Ascending aorta (tissue), 2 donors: ENCODE data around the gene MAP6. TPM values are rescaled to one million over a fixed set of nuclear protein-coding genes. Genes with fewer than 3 reads are reported as not detected.

Experiments
- DNase-seq, 2 donors: peaks; one replicate each; pipeline ENCODE4 v3.0.0-alpha.2; 2019; ENCODE audit warnings: low spot score in 2 of 2
- H3K27ac ChIP-seq, 2 donors: fragments of 200-600 bp; sonication (generic); one replicate each; pipeline ENCODE4 v1.5.1; 2016 to 2017; ENCODE audit warnings: mild to moderate bottlenecking in 1 of 2
- H3K27me3 ChIP-seq: fragments of 200-600 bp; sonication (generic); one replicate; pipeline ENCODE4 v1.5.1; 2017
- H3K36me3 ChIP-seq, 2 donors: fragments of 200-600 bp; sonication (generic); one replicate each; pipeline ENCODE4 v1.5.1; 2016
- H3K4me1 ChIP-seq, 2 donors: fragments of 200-600 bp; sonication (generic); one replicate each; pipeline ENCODE4 v1.5.1; 2016 to 2017; ENCODE audit warnings: mild to moderate bottlenecking in 1 of 2
- H3K4me3 ChIP-seq, 2 donors: fragments of 200-600 bp; sonication (generic); one replicate each; pipeline ENCODE4 v1.5.1; 2016 to 2017; ENCODE audit warnings: mild to moderate bottlenecking in 1 of 2
- H3K9me3 ChIP-seq, 2 donors: fragments of 200-600 bp; sonication (generic); one replicate each; pipeline ENCODE4 v1.5.1; 2016
- intact Hi-C: fragments of 100-400 bp; cut with DNase I; formaldehyde crosslinking; loops from one replicate; pipeline ENCODE4 v1.15.1; 2023
- total RNA-seq: library from RNA; depleted of rRNA; stranded (reverse); fragments of >200 nt; gene quantifications from one replicate; pipeline ENCODE4 v1.1.0, GENCODE V29; 2016
- TF ChIP-seq, protein P1 (sequence below), 3 experiments: fragments of 200-600 bp in 2 of 3; fragments of 450-650 bp in 1 of 3; sonication (generic) in 2 of 3; IDR thresholded peaks; one replicate each; pipeline ENCODE4 v1.5.1; 2016 to 2019; ENCODE audit warnings: antibody characterized with exemption in 3 of 3, mild to moderate bottlenecking in 1 of 3, moderate library complexity in 1 of 3

The MAP6 gene
- total RNA-seq, 1 donor from 2014 or later = 15.8 TPM

DNA sequence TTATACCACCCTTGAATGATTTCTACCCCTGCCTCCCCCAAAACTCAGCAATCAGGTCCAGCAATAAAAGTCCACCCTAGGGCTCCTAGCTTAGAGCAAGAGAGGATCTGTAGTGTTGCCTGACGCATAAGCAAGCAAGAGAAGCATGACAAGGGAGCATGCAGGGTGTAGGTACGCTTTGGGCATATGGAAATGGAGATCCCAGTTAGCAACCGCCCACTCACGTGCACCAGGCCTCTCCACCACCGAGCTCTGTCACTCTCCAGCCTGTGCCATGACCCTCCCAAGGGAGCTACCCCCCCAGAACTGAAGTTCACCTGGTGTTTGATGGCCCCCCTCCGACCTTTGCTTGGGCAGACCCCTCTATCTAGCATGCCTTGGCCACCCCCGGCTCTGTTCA lies 67.3 kb downstream of the MAP6 start:
- TF ChIP-seq, protein P1, sequence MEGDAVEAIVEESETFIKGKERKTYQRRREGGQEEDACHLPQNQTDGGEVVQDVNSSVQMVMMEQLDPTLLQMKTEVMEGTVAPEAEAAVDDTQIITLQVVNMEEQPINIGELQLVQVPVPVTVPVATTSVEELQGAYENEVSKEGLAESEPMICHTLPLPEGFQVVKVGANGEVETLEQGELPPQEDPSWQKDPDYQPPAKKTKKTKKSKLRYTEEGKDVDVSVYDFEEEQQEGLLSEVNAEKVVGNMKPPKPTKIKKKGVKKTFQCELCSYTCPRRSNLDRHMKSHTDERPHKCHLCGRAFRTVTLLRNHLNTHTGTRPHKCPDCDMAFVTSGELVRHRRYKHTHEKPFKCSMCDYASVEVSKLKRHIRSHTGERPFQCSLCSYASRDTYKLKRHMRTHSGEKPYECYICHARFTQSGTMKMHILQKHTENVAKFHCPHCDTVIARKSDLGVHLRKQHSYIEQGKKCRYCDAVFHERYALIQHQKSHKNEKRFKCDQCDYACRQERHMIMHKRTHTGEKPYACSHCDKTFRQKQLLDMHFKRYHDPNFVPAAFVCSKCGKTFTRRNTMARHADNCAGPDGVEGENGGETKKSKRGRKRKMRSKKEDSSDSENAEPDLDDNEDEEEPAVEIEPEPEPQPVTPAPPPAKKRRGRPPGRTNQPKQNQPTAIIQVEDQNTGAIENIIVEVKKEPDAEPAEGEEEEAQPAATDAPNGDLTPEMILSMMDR (IDR thresholded peaks at IDR 0.05) = no peak
- no peak overlapping the region for H3K27ac ChIP-seq
- intact Hi-C loops = no loop called here
- no peaks in the 10 kb centered on the region for H3K9me3 ChIP-seq
- peaks cover 3 to 10% of the 10 kb centered on the region in 2 donors for H3K4me1 ChIP-seq
- no peak overlapping the region for H3K4me3 ChIP-seq
- no peak for DNase-seq
- no peaks in the 10 kb centered on the region for H3K27me3 ChIP-seq
- H3K36me3 ChIP-seq = no peaks in the 10 kb centered on the region

DNA sequence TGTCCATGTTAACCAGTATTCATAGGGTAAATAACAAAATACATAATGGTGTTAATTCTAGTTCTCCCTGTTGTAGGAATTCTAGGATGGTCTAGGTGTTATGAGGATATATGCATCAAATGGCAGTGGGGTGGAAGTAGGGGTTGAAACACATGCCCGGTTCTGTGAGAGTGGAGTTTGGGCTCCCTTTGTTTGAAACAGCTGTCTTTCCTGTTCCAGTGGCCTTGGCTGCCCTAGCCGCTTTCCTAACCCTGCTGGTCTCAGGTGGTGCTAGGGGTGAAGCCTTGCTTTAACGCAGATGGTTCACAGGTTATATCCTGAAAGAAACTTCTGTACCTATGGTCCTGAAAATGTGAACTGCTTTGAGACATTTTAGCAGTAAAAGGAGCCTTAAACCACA lies 68.5 kb downstream of the MAP6 start:
- no peak overlapping the region for H3K27ac ChIP-seq
- no peak for DNase-seq
- intact Hi-C loops = no loop called here
- no peaks in the 10 kb centered on the region for H3K9me3 ChIP-seq
- H3K36me3 ChIP-seq = no peaks in the 10 kb centered on the region
- H3K4me1 ChIP-seq = peaks cover 3 to 10% of the 10 kb centered on the region in 2 donors
- TF ChIP-seq, protein P1 (IDR thresholded peaks at IDR 0.05) = no peak
- H3K27me3 ChIP-seq = no peaks in the 10 kb centered on the region
- no peak overlapping the region for H3K4me3 ChIP-seq

DNA sequence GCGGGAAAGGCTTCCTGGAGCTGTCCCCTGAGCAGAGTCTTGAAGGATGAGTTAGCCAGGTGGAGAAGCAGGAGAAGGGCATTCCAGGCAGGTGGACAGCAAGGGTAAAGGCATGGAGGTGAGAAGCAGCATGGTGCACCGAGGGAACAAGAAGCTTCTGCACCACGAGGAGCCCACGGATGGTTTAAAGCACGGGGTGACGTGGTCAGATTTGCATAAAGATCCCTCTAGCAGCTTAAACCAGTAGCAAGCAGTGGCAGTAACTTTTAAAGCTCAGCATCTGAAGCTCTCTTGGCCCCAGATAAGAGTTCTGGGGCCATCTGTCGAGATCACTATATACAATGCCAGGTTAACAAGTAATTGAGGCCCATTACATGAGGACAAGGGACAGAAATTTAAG lies 69.9 kb downstream of the MAP6 start:
- TF ChIP-seq, protein P1 (IDR thresholded peaks at IDR 0.05) = no peak
- Histone ChIP-seq H3K27ac (no peak overlapping the region), H3K36me3 (no peaks in the 10 kb centered on the region), H3K4me1 (peaks cover 3% of the 10 kb centered on the region in 2 donors), H3K27me3 (no peaks in the 10 kb centered on the region), H3K4me3 (no peak overlapping the region), H3K9me3 (no peaks in the 10 kb centered on the region)
- no peak for DNase-seq
- intact Hi-C loops = no loop called here

DNA sequence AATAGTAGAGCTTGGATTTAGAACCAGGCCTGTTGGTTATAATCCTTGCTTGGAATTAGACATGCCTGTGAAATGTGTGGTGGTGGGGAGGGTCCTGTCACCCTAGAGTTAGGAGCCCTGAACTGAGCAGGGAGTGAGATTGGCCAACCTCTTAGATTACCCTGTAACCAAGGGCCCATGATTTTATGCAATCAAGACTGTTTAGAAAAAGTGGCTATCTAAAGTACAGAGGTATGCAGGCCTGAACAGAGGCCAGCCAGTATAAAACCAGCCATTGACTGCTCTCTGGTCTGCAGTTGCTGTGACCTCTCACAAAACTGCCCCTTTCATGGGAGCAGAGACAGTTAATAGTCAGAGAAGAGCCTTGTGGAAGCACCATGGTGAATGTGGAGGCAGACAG lies 70.6 kb downstream of the MAP6 start:
- H3K27ac ChIP-seq = no peak overlapping the region
- H3K27me3 ChIP-seq = no peaks in the 10 kb centered on the region
- intact Hi-C loops = no loop called here
- no peaks in the 10 kb centered on the region for H3K9me3 ChIP-seq
- TF ChIP-seq, protein P1 (IDR thresholded peaks at IDR 0.05) = no peak
- no peak for DNase-seq
- H3K36me3 ChIP-seq = no peaks in the 10 kb centered on the region
- H3K4me3 ChIP-seq = no peak overlapping the region
- no peaks in the 10 kb centered on the region for H3K4me1 ChIP-seq

DNA sequence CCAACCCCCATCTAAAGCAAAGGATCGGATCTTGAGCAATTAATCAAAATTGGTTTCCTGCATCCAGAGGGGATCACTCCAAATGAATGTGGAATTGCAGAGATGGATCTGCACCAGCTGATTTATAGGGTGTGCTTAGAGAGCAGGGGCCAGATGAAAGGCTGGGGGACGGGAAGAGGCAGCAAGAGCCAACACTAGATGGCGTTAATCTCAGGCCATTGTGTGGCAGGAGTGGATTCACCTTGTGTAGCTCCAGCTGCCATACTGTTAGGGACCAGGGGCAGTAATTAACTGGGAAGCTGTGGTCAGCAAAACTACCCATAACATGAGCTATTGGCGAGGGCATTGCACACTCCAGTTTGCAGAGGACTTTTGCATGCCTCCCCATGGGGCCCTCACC lies 71.2 kb downstream of the MAP6 start:
- TF ChIP-seq, protein P1 (IDR thresholded peaks at IDR 0.05) = peak in 1 of 3 experiments; percentile 13
- H3K4me3 ChIP-seq = no peak overlapping the region
- H3K36me3 ChIP-seq = no peaks in the 10 kb centered on the region
- no peak for DNase-seq
- no peaks in the 10 kb centered on the region for H3K4me1 ChIP-seq
- intact Hi-C loops = no loop called here
- no peak overlapping the region for H3K27ac ChIP-seq
- no peaks in the 10 kb centered on the region for H3K27me3 ChIP-seq
- no peaks in the 10 kb centered on the region for H3K9me3 ChIP-seq

DNA sequence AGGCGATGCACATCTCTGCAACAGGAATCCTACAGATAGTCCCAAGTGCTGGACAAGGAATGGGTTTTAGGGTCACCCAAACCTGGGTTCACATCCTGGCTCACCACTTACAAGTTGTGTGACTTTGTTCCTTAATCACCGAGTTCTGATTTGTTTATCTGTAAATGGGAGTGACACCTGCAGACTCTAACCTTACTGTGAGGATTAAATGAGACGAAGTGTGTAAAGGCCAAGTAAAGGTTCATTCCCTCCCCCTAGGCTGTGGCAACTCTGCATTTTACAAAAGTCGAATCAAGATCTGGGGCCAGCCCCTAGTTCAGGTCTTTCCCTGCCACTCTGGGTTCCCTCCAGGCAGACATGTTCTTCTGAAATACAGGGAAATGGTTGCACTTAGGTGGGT lies 71.9 kb downstream of the MAP6 start:
- DNase-seq = no peak
- TF ChIP-seq, protein P1 (IDR thresholded peaks at IDR 0.05) = no peak
- Histone ChIP-seq H3K9me3 (no peaks in the 10 kb centered on the region), H3K4me1 (no peaks in the 10 kb centered on the region), H3K36me3 (no peaks in the 10 kb centered on the region), H3K27me3 (no peaks in the 10 kb centered on the region), H3K4me3 (no peak overlapping the region), H3K27ac (no peak overlapping the region)
- intact Hi-C loops = no loop called here
